Activated naive CD8-positive, alpha-beta T cell treated with anti-CD3 and anti-CD28 coated beads, Interleukin-2, amount 10 ng/mL, durations not matched to agents 7 days and 5 days (primary cell): Measurements from ENCODE around the gene TULP1. TPM values are rescaled to one million over a fixed set of nuclear protein-coding genes. Genes with fewer than 3 reads are reported as not detected.
A peak's percentile ranks its signal among the peaks of the same experiment; 100 is the strongest.

Experiments used
- ATAC-seq: fragments of 150-1000 bp; cut with Tn5 transposase; one replicate; pipeline ENCODE4 v1.10.0; 2021; ENCODE audit warnings: low read depth, moderate library complexity
- POLR2A ChIA-PET: fragments of 350-600 bp; sonication (Branson Sonifier 250); formaldehyde crosslinking; loops from one replicate; lab custom pipeline; 2021; ENCODE audit warnings: antibody characterized with exemption; lab: Charles Lee
- DNase-seq: peaks from one replicate; pipeline ENCODE4 v3.0.0; 2021
- H3K27ac Mint-ChIP-seq: one replicate; pipeline ENCODE4 v1.8.0; 2022; ENCODE audit warnings: mild to moderate bottlenecking, mixed read lengths
- H3K27me3 Mint-ChIP-seq: one replicate; pipeline ENCODE4 v1.8.0; 2022; ENCODE audit warnings: mild to moderate bottlenecking, moderate library complexity, mixed read lengths
- H3K36me3 Mint-ChIP-seq: one replicate; pipeline ENCODE4 v1.8.0; 2021; ENCODE audit warnings: mild to moderate bottlenecking, mixed read lengths
- H3K4me1 Mint-ChIP-seq: one replicate; pipeline ENCODE4 v1.8.0; 2021; ENCODE audit warnings: mixed read lengths
- H3K4me3 Mint-ChIP-seq: one replicate; pipeline ENCODE4 v1.8.0; 2022; ENCODE audit warnings: mild to moderate bottlenecking, moderate library complexity, mixed read lengths
- H3K9me3 Mint-ChIP-seq: one replicate; pipeline ENCODE4 v1.8.0; 2021; ENCODE audit warnings: mixed read lengths
- total RNA-seq, 2 experiments: library from RNA; stranded (reverse); gene quantifications; one replicate each; pipeline ENCODE4 v1.2.3, GENCODE V29; 2021

The TULP1 gene
- total RNA-seq, 2 experiments from 2014 or later, result not detected

GRCh38 chr6:35498422-35499067 lies 14.2 kb downstream of the TULP1 start:
- Mint-ChIP-seq H3K36me3 (no peaks in the 10 kb centered on the region), H3K27ac (peak overlapping the region; percentile 3), H3K9me3 (no peaks in the 10 kb centered on the region), H3K4me3 (peak overlapping the region; percentile 77), H3K4me1 (peaks cover 10% of the 10 kb centered on the region), H3K27me3 (peaks cover 35% of the 10 kb centered on the region)
- POLR2A ChIA-PET, result interaction anchor here (1.5 kb wide), 1 partner anchor 11 kb away, joined by 4 read pairs; no protein-coding TSS in a partner anchor
- ATAC-seq, result no peak
- no peak for DNase-seq

GRCh38 chr6:35497571-35498421 lies 14.9 kb downstream of the TULP1 start:
- DNase-seq, result peak; percentile 64
- H3K36me3 Mint-ChIP-seq, result no peaks in the 10 kb centered on the region
- peak; percentile 40 for ATAC-seq
- H3K4me1 Mint-ChIP-seq, result peaks cover 10% of the 10 kb centered on the region
- POLR2A ChIA-PET, result interaction anchor here (0.8 to 1.5 kb wide), 2 partner anchors 11 to 27 kb away, joined by 4 to 8 read pairs; no protein-coding TSS in a partner anchor
- no peaks in the 10 kb centered on the region for H3K9me3 Mint-ChIP-seq
- peak overlapping the region; percentile 77 for H3K4me3 Mint-ChIP-seq
- peak overlapping the region; percentile 56 for H3K27ac Mint-ChIP-seq
- H3K27me3 Mint-ChIP-seq, result peaks cover 29% of the 10 kb centered on the region

GRCh38 chr6:35496841-35497570 lies 15.7 kb downstream of the TULP1 start, which contains the start of gene TEAD3:
TSS of gene TEAD3 (minus strand) at chr6:35497079.
- Mint-ChIP-seq H3K9me3 (no peaks in the 10 kb centered on the region), H3K4me1 (peaks cover 13% of the 10 kb centered on the region), H3K27me3 (peaks cover 23% of the 10 kb centered on the region), H3K27ac (peak within 1 kb of the TSS; percentile 56), H3K36me3 (no peaks in the 10 kb centered on the region), H3K4me3 (peak within 1 kb of the TSS; percentile 77)
- POLR2A ChIA-PET, result interaction anchor here (0.8 to 1.5 kb wide), 2 partner anchors 12 to 28 kb away, joined by 4 to 8 read pairs; no protein-coding TSS in a partner anchor
- ATAC-seq, result peak; percentile 59
- peak; percentile 79 for DNase-seq

GRCh38 chr6:35496036-35496840 lies 16.5 kb downstream of the TULP1 start:
- DNase-seq (no peak), ATAC-seq (no peak)
- H3K4me1 Mint-ChIP-seq, result peaks cover 13% of the 10 kb centered on the region
- peaks cover 21% of the 10 kb centered on the region for H3K27me3 Mint-ChIP-seq
- peak overlapping the region; percentile 63 for H3K4me3 Mint-ChIP-seq
- no peak overlapping the region for H3K27ac Mint-ChIP-seq
- POLR2A ChIA-PET, result no interaction called here
- H3K9me3 Mint-ChIP-seq, result no peaks in the 10 kb centered on the region
- no peaks in the 10 kb centered on the region for H3K36me3 Mint-ChIP-seq

GRCh38 chr6:35495258-35496035 lies 17.2 kb downstream of the TULP1 start:
- POLR2A ChIA-PET, result no interaction called here
- H3K27ac Mint-ChIP-seq, result no peak overlapping the region
- H3K36me3 Mint-ChIP-seq, result no peaks in the 10 kb centered on the region
- H3K27me3 Mint-ChIP-seq, result peaks cover 22% of the 10 kb centered on the region
- peak overlapping the region; percentile 59 for H3K4me3 Mint-ChIP-seq
- H3K9me3 Mint-ChIP-seq, result no peaks in the 10 kb centered on the region
- peaks cover 14% of the 10 kb centered on the region for H3K4me1 Mint-ChIP-seq
- ATAC-seq (no peak), DNase-seq (no peak)

GRCh38 chr6:35494161-35494563 lies 18.5 kb downstream of the TULP1 start:
- H3K4me3 Mint-ChIP-seq, result no peak overlapping the region
- no peaks in the 10 kb centered on the region for H3K36me3 Mint-ChIP-seq
- H3K9me3 Mint-ChIP-seq, result no peaks in the 10 kb centered on the region
- H3K27me3 Mint-ChIP-seq, result peaks cover 13% of the 10 kb centered on the region
- POLR2A ChIA-PET, result no interaction called here
- peaks cover 14% of the 10 kb centered on the region for H3K4me1 Mint-ChIP-seq
- no peak overlapping the region for H3K27ac Mint-ChIP-seq
- DNase-seq (no peak), ATAC-seq (no peak)

- H3K27me3 Mint-ChIP-seq, result peaks cover 6% of the 10 kb centered on the region
- H3K4me3 Mint-ChIP-seq, result no peak overlapping the region
- no peak for DNase-seq
- no peaks in the 10 kb centered on the region for H3K9me3 Mint-ChIP-seq
- H3K36me3 Mint-ChIP-seq, result no peaks in the 10 kb centered on the region
- POLR2A ChIA-PET, result no interaction called here
- H3K27ac Mint-ChIP-seq, result no peak overlapping the region
- no peak for ATAC-seq
- H3K4me1 Mint-ChIP-seq, result peaks cover 11% of the 10 kb centered on the region
Observed at GRCh38 chr6:35493307-35493983, 19.3 kb downstream of the TULP1 start.

GRCh38 chr6:35492974-35493284 lies 19.8 kb downstream of the TULP1 start:
- Mint-ChIP-seq H3K36me3 (no peaks in the 10 kb centered on the region), H3K9me3 (no peaks in the 10 kb centered on the region), H3K27me3 (peaks cover 3% of the 10 kb centered on the region), H3K27ac (no peak overlapping the region), H3K4me3 (no peak overlapping the region), H3K4me1 (peaks cover 14% of the 10 kb centered on the region)
- no peak for DNase-seq
- POLR2A ChIA-PET, result no interaction called here
- no peak for ATAC-seq

- peaks cover 3% of the 10 kb centered on the region for H3K27me3 Mint-ChIP-seq
- no peak for DNase-seq
- no peaks in the 10 kb centered on the region for H3K9me3 Mint-ChIP-seq
- H3K36me3 Mint-ChIP-seq, result no peaks in the 10 kb centered on the region
- H3K27ac Mint-ChIP-seq, result no peak overlapping the region
- H3K4me3 Mint-ChIP-seq, result no peak overlapping the region
- ATAC-seq, result no peak
- POLR2A ChIA-PET, result no interaction called here
- H3K4me1 Mint-ChIP-seq, result peaks cover 14% of the 10 kb centered on the region
Observed at GRCh38 chr6:35492258-35492973, 20.3 kb downstream of the TULP1 start.

- H3K27ac Mint-ChIP-seq, result no peak overlapping the region
- no peaks in the 10 kb centered on the region for H3K36me3 Mint-ChIP-seq
- ATAC-seq (no peak), DNase-seq (no peak)
- POLR2A ChIA-PET, result interaction anchor here (2.0 kb wide), 1 partner anchor 20 kb away, joined by 5 read pairs; no protein-coding TSS in a partner anchor
- no peak overlapping the region for H3K4me3 Mint-ChIP-seq
- H3K27me3 Mint-ChIP-seq, result peaks cover 3% of the 10 kb centered on the region
- H3K4me1 Mint-ChIP-seq, result peaks cover 14% of the 10 kb centered on the region
- H3K9me3 Mint-ChIP-seq, result no peaks in the 10 kb centered on the region
Observed at GRCh38 chr6:35491558-35492257, 21.0 kb downstream of the TULP1 start.
